ENCODE data around the gene GSDME.

Gene GSDME

DNA sequence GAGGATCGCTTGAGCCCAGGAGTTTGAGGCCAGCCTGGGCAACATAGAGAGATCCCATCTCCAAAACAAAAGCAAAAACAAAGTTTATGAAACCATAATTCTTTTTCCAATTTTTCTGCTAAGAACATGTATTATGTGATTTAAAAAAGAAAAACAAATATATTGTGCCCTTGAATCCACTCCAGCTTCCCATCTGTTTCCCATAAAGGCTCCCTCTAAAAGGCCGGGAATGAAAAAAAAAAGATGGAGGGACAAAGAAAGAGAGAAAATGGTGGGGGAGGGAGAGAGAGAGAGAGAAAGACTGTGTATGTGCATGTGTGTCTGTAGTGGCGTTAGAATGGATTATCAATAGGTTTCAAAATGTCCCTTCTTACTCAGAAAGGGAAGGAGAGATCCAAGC, 20.5 kb upstream of the GSDME start:
- in situ Hi-C loops (cut with HindIII; ENCODE audit: low sequenced_read_pairs) = loop anchor here (5.0 kb wide), 1 partner anchor 51 kb away; no protein-coding TSS in a partner anchor

DNA sequence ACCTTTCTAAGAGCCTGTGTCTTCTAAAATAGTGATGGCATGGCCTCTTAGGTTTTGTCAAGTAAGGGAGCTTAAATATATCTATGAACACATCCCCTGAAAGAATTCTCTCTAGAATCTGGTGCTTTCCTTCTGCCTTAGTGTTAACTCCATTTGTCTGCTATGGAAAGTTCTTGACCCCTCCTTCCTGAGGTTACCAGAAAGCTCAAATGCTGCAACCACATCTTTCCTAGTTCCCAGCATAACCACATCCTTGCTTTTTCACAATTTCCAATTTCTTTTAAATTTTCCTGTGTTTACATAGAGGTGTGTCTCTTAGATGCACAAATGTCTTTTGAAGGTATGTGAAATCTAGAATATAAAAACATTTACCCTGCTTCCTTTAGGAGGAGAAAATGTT, 16.4 kb upstream of the GSDME start:
- in situ Hi-C loops (cut with HindIII; ENCODE audit: low sequenced_read_pairs) = no loop called here

DNA sequence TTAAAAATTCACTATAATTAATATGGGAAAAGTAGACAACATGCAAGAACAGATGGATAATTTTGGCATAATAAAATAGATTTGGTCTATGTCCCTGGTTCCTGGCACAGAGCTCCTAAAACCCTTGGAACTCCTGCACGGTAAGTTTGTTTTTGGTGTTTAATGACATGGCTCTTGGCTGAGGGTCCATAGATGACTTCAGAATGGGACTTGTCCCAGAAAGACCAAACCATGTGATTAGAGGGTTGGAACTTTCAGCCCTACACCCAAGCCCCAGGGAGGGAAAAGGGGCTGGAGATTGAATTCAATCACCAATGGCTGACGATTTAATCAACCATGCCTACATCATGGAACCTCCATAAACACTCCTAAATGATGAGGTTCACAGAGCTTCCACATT, 12.6 kb upstream of the GSDME start:
- in situ Hi-C loops (cut with HindIII; ENCODE audit: low sequenced_read_pairs) = no loop called here

DNA sequence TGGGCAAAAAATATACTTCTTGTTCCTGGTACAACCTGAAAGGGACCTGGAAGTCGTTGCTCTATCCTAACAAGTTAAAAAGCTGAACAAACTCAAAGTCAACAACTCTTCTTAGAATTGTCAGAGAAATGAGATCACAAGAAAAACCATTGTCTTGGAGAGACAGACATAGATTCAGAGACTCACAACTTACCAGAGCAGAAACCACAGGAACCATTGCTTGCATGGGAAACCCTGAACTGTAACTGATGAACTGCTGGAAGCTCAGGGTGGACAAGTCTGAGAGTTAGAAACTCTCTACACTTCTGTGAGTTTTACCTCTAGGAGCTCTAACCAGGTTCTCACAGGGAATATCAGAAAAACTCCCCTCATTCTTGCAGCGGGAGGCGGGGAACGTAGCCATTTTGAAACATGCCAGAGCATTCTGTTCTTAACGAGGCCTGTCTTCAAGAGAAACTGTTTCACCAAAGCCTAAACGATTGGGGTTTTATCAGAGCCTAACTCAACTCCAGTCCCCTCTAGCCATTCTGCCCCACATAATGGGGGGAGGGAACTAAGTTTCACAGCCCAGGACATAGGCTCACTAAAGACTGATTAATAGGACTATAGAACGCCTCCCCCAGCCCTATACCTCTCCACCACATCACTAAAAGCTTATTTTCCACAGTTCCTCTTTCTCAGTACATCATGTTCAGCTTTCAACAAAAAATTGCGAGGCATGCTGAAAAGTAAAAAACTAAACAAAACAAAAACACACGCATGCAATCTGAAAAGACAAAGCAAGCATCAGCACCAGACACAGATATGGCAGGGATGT, 12.0 kb upstream of the GSDME start:
- in situ Hi-C loops (cut with HindIII; ENCODE audit: low sequenced_read_pairs) = no loop called here

DNA sequence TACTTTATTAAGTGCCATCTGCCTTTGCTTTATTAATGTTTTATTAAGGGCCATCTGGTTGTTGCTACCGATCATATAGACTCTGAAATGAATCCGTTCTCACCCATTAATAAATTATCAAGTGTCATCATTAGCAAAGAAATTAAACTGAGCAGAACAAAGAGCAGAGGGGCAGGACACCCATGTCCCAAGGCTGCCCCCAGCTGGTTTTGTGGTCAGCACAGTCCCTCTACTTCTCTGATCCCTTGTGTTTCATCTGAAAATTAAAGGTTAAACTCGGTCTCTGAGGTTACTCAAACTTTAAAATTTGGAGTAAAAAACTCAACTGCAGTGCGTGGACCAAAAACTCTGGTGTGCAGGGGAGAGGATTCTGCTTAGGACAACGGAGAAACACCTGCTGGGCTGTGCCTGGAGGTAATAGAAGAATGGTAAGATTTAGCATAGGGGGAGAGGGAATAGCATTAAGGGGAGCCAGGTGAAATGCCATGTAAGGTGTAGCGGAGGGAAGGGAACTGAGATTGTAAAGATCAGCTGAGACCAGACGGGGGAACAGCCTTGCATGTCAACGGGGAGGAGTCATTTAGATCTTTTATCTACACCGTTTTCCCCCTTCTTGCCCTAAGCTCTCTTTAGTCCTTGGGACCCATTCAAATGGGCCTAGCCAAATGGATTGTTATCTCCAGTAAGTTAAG, 10.8 kb upstream of the GSDME start:
- in situ Hi-C loops (cut with HindIII; ENCODE audit: low sequenced_read_pairs) = no loop called here

DNA sequence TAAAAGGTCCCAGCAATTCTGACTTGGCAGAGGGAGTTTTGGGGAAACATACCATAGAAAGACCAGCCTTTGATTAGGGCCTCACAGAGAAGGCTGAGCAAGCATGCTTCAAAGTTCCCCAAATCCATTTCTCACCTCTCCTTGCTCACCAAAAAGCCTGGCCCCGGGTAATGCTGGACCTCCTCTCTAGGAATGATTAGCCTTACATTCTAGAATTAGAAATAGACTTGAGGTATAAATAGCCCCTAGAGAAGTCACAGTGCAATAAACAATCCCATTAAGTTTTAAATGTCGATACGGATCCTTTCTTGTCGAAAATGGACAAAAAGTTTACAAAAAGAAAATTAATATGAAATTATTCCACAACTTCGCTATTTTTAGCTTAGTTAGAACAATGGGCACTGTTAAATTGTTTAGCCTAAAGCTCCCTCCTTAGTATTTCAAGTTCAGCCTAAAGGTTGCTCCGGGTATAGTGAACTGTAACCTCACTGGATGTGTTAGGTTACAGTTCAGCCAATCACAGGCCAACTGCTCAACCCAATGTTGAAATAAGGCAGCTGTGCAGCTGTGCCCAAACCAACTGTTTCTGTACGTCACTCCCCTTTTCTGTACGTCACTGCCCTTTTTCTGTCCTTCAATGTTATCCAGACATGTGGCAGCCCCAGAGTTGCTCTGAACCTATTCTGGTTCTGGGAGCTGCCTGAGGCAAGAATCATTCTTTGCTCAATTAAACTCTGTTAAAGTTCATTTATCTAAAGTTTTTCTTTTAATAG, 7.9 kb upstream of the GSDME start:
- in situ Hi-C loops (cut with HindIII; ENCODE audit: low sequenced_read_pairs) = loop anchor here (5.0 kb wide), 1 partner anchor 47 kb away; no protein-coding TSS in a partner anchor

DNA sequence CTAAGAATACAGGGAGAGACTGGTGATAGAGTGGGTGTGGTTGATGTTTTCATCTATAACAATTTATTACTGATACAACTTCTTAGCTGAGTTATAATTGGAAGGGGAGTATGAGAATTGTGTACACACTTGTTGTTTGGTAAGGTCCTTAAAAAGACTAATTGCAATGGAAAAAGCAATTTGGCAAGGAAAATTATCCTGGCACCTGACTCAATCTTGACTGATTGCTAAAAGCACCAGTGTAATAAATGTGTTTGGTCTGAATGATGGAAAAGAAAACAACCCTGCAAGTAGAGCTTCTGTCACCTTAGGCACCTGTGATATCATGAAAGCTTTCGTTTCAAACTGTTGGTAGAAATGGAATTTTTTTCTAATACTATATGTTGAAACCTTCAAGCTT, 6.7 kb upstream of the GSDME start:
- in situ Hi-C loops (cut with HindIII; ENCODE audit: low sequenced_read_pairs) = loop anchor here (5.0 kb wide), 1 partner anchor 48 kb away; no protein-coding TSS in a partner anchor

DNA sequence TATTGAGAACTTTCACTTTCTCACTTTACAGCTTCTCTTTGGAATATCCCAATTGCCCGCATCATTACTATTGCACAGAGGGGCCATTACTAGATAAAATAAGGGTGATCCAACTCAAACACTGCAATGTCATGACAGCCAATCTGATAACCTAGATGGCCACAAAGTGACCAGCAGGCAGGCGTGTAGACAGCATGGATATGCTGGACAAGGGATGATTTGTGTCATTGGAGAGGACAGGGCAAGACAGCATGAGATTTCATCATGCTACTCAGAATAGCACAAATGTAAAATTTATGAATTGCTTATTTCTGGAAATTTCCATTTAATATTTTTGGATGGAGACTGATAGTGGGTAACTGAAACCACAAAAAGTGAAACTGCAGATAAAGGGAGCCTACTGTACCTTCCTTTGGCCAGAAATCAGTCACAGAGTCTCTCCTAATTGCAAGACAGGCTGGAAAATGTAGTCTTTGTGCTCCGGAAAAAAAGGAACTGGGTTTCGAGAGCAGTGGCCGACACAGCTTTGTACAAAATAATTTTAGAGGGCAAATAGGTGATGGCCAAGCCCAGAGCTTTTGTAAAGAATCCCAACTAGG, 6.1 kb upstream of the GSDME start:
- in situ Hi-C loops (cut with HindIII; ENCODE audit: low sequenced_read_pairs) = loop anchor here (5.0 kb wide), 1 partner anchor 49 kb away; no protein-coding TSS in a partner anchor

DNA sequence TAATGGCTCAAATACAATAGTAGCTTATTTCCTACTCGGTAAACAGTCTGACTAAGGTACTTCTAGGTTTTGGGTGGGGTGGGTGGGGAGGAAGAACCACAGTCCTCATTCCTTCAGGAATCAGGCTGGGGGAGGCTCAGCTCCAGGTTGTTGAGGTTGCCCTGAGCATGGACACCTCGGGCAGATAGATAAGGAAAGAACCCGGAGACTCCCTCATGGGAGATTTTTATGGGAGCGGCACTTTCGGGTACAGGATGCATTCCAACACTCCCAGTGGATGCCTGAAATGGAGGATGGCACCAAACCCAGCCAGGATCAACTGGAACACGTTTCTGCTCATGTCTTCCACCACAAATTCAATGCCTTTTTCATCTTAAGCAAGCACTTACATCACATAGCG, 5.5 kb upstream of the GSDME start:
- in situ Hi-C loops (cut with HindIII; ENCODE audit: low sequenced_read_pairs) = loop anchor here (5.0 kb wide), 1 partner anchor 50 kb away; no protein-coding TSS in a partner anchor

DNA sequence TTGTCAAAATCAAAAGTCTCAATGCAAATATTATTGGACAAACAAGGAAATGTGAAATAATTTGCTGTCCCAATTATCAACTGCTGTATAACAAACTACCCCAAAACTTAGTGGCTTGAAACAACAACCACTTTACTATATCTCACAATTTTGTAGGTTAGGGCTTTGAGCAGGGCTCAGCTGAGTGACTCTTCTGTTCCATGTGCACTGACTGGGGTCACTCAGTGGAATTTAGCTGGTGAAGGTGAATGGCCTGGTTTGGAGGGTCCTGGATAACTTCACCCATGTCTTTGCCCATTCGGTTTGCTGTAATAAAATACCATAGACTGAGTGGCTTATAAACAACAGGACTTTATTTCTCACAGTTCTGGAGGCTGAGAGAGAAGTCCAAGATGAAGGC, 3.7 kb upstream of the GSDME start:
- in situ Hi-C loops (cut with HindIII; ENCODE audit: low sequenced_read_pairs) = loop anchor here (5.0 kb wide), 1 partner anchor 51 kb away; no protein-coding TSS in a partner anchor

DNA sequence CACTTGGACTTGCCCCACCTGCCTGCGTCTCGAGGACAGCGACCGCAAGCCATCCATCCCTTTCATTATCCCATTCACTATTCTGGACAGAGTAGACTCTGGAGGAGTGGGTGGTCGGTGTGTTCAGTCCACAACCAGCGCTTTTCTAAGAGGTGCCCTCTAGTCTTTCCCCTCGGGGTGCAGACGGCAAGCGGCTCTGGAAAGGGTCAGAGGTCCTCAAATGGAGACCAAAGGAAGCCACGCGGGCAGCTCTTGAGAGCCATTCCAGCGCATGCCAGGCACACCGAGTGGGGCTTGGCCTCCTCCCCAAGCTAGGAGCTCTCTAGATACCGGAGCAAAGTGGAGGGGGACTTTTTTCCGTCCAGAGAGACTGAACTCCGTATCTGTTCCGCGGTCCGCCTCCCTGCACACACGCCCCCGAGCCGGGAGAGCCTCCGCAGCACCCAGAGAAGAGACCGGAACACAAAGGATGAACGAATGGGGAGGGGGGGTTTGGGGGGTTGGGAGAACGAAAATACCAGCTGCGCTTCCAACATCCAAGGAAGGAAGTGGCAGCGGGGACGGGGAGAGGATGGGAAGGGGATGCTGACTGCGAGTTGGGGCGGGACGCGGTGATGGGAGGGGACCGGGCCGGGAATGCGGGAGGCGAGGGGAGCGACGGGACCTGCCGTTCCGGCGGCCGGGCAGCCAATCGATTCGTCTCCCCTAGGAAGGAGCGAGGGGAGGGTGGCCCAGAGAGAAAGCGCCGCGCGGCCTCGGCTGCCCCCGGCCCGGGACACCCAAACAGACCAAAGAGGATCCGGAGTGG, 515 bp downstream of the GSDME start:
- in situ Hi-C loops (cut with HindIII; ENCODE audit: low sequenced_read_pairs) = no loop called here

DNA sequence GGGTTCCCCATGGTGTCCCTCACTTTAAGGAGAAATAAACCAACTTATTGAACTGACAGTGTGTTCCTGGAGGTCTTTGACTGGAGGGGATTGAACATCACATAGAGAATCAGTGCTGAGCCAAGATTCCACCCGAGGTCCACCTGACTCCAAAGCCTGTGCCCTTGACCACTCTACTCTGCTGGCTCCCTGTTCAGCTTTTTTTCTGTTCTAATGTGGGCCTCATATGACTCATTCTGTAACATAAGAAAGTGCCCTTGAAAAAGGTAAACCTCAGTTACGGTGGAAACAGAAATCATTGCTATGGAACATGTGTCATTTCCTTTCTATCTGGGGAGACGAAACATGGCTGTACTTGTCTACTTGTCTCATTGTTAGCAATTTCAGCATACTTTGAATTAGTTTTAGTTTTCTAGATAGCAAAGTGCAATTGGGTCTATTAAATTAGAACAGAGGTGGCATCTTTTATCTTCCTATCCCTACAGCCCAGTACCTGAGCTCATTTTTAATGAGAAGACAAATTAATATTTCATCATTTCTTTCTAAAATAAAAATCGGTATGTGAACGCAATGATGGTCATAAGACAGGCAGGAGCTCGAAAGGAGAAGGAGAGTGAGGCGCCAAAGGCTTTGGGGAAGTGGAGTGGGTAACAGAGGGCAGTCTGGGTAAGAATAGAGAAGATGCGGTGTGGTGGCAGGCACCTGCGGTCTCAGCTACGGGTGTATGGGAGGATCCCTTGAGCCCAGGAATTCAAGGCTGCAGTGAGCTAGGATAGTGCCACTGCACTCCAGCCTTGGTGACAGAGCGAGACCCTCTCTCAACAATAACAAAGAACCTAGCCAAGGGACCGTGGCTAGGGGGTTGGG, 1.5 kb downstream of the GSDME start:
- in situ Hi-C loops (cut with HindIII; ENCODE audit: low sequenced_read_pairs) = no loop called here

DNA sequence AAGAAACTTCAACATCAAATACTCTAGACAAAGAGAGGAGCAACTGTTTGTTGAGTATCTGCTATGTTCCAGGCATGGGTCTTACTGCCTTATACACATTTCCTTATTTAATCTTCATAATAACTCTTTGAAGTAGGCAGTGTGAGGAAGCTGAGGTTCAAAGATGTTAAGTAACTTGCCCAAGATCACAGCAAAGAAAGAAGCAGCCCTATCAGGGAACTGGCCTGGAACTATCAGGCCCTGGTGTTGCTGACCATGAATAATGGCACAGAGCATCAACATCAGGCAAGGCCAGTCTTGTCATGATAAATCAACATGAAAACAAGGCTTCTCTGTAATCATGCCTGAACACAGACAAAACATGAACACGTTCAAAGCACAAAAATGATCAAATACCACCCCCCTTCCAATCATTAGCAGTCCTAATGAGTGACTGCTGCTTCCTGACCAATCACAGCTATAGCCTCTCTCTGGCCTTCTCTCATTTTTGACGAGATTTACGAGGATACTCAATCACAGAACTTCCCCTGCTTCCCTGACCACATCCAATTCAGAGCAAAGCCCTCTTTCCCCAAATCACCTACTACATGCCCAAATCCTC, 2.3 kb downstream of the GSDME start:
- in situ Hi-C loops (cut with HindIII; ENCODE audit: low sequenced_read_pairs) = no loop called here

DNA sequence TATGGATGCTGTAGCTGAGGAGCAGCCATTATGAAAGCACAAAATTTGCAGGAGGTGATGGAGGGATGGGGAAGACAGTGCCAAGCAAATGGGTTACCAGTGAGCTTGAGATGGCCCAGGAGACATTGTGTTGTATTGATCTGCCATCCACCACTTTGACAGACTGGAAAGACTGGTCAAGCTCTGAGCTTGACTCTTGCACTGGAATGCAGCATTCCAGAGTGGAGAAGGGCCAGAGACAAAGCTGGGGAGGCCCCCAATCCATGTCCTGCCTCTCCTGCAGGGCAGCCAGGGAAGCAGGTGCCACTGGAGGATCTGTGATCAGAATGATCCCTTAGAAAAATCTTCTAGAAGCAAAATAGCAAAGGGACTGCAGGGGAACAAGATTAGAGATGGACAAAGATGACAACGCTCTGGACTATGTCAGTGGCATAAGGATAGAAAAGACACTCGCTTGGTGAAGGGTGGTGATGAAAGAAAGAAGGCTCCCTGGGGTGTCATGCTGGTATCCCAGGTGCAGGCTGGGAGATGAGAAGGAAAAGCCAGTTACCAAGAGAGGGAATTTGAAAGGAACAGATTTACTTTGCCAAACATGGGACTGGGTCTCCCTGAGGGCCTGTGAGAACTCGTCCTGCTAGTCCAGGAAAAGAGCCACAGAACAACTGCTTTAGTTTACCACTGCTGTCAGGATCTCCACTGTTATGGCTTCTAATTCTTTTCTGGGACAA, 5.0 kb downstream of the GSDME start:
- in situ Hi-C loops (cut with HindIII; ENCODE audit: low sequenced_read_pairs) = no loop called here

DNA sequence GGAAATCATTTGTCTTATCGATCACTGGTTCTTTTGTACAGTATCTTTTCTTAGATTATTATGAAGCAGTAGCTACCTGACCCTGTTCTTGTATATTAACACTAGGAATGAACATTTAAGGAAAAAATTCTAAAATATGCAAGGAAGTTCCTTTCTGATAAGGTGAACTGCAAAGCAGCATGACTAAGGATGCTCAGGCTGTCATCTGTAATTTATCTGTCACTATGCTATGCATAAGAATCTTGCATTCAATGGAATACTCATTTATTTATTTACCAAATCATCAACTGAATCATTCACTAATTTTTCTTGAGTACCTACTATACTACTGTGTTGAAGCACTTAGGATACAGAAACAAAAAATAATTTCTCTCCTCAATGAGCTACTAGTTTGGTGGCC, 5.8 kb downstream of the GSDME start:
- in situ Hi-C loops (cut with HindIII; ENCODE audit: low sequenced_read_pairs) = no loop called here

DNA sequence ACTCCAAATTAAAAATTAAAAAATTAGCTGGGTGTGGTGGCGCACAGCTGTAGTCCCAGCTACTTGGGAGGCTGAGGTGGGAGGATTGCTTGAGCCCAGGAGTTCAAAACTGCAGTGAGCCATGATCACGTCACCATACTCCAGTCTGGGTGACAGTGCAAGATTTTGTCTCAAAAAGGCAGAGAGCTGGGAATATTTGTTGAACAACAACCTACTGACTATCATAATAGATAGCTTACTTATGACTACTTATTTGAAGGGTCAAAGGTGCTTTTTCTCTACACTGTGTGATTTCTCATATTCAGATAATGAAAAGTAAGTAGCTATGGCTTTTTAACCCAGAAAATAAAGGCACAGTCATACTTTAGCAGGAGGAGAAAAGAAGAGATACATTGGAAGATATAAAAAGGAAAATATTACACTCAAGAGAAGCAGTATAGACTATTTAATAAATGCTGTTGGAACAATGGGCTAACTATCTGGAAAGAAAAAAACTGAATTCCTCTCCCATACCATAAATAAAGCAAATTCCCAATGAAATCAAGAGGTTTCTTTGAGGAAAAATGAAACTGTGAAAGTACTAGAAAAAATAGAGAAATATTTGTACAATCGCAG, 6.7 kb downstream of the GSDME start:
- in situ Hi-C loops (cut with HindIII; ENCODE audit: low sequenced_read_pairs) = no loop called here

DNA sequence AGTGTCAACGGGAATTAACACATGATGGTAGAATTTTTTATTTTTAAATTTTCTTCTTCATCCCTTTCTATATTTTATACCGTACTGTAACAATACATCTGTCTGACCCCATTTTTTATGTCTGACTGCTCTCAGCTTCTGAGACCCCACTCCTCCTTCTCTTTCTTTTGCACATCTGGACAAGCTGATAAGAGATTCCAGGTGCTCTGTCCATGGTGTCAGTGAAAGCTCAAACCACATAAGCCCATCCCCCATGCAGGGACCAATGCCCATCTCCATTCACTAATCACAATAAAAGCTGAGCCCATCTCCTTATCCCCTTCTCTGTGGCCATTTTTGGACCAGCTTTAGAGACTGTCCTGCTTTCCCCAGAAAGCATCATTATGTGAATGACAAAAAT, 8.7 kb downstream of the GSDME start:
- in situ Hi-C loops (cut with HindIII; ENCODE audit: low sequenced_read_pairs) = no loop called here

DNA sequence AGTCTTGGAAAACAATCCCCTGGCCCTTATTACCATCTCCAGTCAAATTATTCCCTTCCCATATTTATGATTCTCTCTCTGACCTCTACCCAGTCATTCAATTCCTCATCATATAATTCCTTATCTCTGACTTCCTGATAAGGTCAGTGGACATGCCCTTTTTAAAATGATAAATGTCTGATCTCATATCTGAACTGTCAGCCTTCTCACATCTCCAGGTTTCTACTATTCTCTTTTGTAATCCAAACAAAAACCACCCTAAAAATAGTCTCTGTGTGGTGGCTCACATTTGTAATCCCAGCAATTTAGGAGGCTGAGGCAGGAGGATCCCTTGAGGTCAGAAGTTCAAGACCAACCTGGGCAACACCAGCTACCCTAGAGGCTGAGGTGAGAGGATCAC, 11.9 kb downstream of the GSDME start:
- in situ Hi-C loops (cut with HindIII; ENCODE audit: low sequenced_read_pairs) = no loop called here
